OCI-M2 (cell line): Measurements from ENCODE around the gene ALG11.

Experiments
- DNase-seq: peaks from one replicate; lab custom pipeline; 2025; ENCODE audit not compliant: unreplicated experiment; lab: John Stamatoyannopoulos, UW

The ALG11 gene

GRCh38 chr13:51997186-51997585, 15.0 kb upstream of the ALG11 start:
- DNase-seq = no peak

GRCh38 chr13:51997641-51998330, 14.4 kb upstream of the ALG11 start:
- no peak for DNase-seq

GRCh38 chr13:51998723-51999509, 13.3 kb upstream of the ALG11 start:
- DNase-seq = no peak

GRCh38 chr13:51999510-51999911, 12.7 kb upstream of the ALG11 start:
- no peak for DNase-seq

GRCh38 chr13:51999921-52000320, 12.3 kb upstream of the ALG11 start:
- DNase-seq = no peak

- DNase-seq = peak; percentile 10
Observed at GRCh38 chr13:52001120-52001731, 11.0 kb upstream of the ALG11 start.

- no peak for DNase-seq
Observed at GRCh38 chr13:52002361-52002760, 9.8 kb upstream of the ALG11 start.

- DNase-seq = no peak
Observed at GRCh38 chr13:52003541-52003940, 8.7 kb upstream of the ALG11 start.

- DNase-seq = no peak
Observed at GRCh38 chr13:52004511-52005170, 7.6 kb upstream of the ALG11 start.

GRCh38 chr13:52005841-52006522, 6.2 kb upstream of the ALG11 start:
- DNase-seq = no peak

- no peak for DNase-seq
Observed at GRCh38 chr13:52006523-52007245, 5.5 kb upstream of the ALG11 start.

- no peak for DNase-seq
Observed at GRCh38 chr13:52009946-52010345, 2.3 kb upstream of the ALG11 start.

- no peak for DNase-seq
Observed at GRCh38 chr13:52010890-52011631, 1.1 kb upstream of the ALG11 start, which contains the start of gene ATP7B. Gene ATP7B (minus strand): TSS chr13:52011450. CDS start chr13:52011337, 113 bp downstream.

- DNase-seq = no peak
Observed at GRCh38 chr13:52012512-52012836, 276 bp downstream of the ALG11 start.

GRCh38 chr13:52016296-52016695, 4.1 kb downstream of the ALG11 start:
- no peak for DNase-seq

- DNase-seq = no peak
Observed at GRCh38 chr13:52020191-52020590, 8.0 kb downstream of the ALG11 start.

- DNase-seq = peak; percentile 54
Observed at GRCh38 chr13:52022356-52022755, 10.2 kb downstream of the ALG11 start.

GRCh38 chr13:52024481-52024880, 12.3 kb downstream of the ALG11 start, which contains the start of gene UTP14C:
Gene UTP14C (plus strand): TSS chr13:52024691. CDS start chr13:52028805, 4,114 bp downstream.
- no peak for DNase-seq

GRCh38 chr13:52025475-52026245, 13.5 kb downstream of the ALG11 start:
- DNase-seq = no peak
